GM21723 (cell line): Measurements from ENCODE around the gene PPP1R14B.

Experiments
- ATAC-seq: cut with Tn5 transposase; IDR thresholded peaks from one replicate; pipeline ENCODE4 v1.9.1; 2021; ENCODE audit warnings: mild to moderate bottlenecking, moderate library complexity; ENCODE audit not compliant: unreplicated experiment

The PPP1R14B gene

DNA sequence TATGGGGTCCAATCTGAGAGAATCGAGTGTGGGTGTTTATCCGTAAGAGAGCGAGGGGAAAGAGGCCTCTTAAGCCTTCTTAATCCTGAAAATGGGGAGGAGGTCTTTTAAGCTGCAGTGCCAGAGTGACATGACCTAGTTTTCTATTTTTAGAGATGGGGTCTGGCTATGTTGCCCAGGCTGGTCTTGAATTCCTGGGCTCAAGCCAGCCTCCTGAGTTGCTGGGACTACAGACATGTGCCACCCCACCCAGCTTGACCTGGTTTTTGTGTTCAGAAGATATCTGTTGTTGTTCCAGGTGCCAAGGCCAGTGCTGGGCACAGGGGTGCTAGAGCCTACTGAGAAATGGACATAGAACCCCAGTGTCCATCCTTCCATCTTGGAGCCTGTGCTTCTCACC, 36.3 kb upstream of the PPP1R14B start:
- no peak for ATAC-seq

GRCh38 chr11:64281957-64282770, 35.4 kb upstream of the PPP1R14B start:
- ATAC-seq = no peak

GRCh38 chr11:64278576-64279190, 31.9 kb upstream of the PPP1R14B start:
- no peak for ATAC-seq

- ATAC-seq = no peak
Measured at GRCh38 chr11:64276653-64277431, 30.1 kb upstream of the PPP1R14B start.

GRCh38 chr11:64275841-64276240, 29.1 kb upstream of the PPP1R14B start:
- ATAC-seq = no peak

- ATAC-seq = no peak
Measured at GRCh38 chr11:64275031-64275800, 28.5 kb upstream of the PPP1R14B start.

- peak; percentile 70 for ATAC-seq
Measured at GRCh38 chr11:64269540-64270220, 22.9 kb upstream of the PPP1R14B start.

- ATAC-seq = peak; percentile 14
Measured at GRCh38 chr11:64268893-64269539, 22.3 kb upstream of the PPP1R14B start.

DNA sequence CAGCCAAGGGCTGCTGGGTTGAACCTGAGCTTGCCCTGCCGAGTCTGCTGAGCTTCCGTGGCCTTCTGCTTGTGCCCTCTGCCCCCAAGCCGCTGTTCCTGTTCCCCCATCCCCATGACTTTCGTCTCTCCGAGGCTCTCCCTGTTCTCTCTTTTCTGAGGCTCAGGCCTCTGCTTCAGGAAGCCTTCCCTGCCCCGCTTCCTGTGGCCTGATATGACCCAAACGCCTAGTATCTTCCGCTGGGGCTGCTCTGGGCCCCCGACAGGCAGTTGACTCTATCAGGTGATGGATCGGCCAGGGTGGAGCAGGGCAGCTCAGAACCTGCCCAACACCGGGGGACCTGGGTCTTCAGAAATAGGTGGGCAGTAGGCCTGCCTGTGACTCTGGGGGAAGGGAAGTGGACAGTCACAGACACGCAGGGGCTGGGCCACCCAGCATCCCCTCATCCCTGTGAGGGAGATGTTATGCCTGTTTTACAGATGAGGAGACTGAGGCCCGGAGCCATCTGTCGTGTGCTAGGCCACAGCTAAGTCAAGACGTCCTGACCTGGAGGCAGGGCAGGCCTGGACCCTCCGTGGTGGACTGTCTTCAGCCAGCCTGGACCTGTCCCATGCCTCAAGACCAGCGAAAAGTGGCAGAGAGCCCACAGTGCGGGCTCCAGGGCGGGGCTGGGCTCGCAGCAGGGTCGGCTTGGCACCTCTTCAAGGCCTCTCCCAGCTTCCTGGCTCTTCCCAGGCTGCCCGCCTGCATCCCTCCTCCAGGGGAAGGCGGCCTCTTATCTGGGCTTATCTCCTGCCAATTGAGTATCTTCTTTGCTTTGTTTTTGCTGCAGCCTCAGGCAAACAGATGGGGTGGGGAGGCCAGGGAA, 21.5 kb upstream of the PPP1R14B start:
- ATAC-seq = no peak

GRCh38 chr11:64267207-64267945, 20.6 kb upstream of the PPP1R14B start:
- no peak for ATAC-seq

DNA sequence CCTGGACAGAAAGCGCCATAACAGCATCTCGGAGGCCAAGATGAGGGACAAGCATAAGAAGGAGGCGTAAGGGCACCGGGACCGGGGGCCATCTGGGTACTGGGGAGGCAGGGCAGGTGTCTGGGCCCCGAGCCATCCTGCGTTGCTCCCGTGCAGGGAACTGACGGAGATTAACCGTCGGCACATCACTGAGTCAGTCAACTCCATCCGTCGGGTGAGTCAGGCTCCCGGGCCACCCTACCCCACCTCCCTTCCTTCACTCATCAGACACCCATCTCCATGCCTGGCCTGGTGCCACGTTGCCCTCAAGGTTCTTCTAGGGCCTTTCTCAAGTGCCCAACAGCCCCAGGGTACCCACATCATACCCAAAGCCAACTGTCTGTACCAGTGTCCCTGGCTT, 19.6 kb upstream of the PPP1R14B start:
- no peak for ATAC-seq

DNA sequence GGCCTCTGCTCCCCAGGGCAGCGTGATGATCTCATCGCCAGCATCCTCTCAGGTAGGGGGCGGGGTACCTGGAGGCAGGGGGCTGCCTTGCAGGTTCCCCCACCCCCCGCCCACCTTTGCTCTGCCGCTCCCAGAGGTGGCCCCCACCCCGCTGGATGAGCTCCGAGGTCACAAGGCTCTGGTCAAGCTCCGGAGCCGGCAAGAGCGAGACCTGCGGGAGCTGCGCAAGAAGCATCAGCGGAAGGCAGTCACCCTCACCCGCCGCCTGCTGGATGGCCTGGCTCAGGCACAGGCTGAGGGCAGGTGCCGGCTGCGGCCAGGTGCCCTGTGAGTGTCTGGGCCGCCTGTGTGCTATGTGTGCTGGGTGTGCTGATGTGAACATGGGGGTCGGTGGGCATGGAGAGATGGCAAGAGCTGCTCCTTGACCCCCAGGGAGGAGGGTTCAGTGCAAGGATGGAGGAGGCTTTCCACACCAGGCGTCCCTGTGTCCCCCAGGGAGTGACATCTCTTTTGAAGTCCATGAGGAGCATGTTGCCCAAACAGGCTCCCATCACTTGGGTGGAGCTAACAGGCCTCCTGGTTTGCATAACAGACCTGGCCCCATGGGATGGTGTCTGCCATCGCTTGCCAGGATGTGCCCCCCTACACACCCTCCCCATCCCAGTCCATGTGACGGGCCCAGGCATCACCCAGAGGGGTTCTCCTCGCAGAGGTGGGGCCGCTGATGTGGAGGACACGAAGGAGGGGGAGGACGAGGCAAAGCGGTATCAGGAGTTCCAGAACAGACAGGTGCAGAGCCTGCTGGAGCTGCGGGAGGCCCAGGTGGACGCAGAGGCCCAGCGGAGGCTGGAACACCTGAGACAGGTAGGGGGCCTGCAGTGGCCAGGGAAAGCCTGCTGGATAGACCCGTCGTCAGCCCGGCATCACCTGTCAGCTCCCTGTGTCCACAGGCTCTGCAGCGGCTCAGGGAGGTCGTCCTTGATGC, 18.7 kb upstream of the PPP1R14B start:
- no peak for ATAC-seq

- ATAC-seq = no peak
Measured at GRCh38 chr11:64264371-64264852, 17.7 kb upstream of the PPP1R14B start.

GRCh38 chr11:64263947-64264317, 17.2 kb upstream of the PPP1R14B start:
- ATAC-seq = no peak

DNA sequence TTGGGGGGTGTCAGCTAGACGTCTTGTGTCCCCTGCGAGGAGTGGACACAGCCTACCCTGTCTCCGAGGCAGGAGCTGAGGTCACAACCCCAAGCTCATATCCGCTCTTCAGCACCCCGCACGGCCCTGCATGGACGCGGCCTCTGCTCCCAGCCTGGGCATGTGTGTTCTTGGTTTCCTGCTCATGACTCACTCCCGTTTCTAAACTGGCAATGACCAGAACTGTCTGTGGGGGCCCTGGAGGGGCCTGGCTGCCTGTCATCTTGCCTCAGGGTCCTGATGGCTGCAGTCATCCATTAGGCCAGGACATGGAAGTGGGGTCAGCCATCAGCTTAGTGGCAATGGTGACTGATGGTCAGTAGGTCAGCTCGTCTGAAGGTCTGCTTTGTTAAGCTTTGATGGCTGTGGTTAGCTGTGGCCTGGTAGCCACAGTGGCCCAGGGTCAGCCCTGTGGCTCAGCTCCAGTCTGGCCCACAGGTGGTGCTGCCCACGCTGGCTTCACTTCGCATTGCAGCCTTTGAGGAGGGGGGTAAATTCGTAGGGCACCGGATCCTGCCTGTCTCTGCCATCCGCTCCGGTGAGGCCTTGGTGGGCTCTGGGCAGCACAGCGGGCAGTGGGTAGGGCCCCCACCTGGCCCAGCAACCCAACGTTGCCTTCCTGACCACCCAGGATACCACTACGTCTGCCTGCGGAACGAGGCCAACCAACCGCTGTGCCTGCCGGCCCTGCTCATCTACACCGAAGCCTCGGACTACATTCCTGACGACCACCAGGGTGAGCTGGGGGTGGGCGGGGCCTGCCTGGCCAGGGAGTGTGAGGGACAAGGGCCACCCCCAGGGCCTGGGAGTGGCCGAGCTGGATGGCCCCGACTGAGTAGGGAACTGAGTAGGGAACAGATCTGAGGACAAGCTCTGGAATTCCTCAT, 16.5 kb upstream of the PPP1R14B start:
- ATAC-seq = no peak
